EH (cell line): Measurements from ENCODE around the gene GJB1.
"Not testable (repeated sequence)": the region's sequence is repeated elsewhere in the genome, so short reads cannot be mapped to it uniquely, and the experiment has no call there.

Experiments used
- DNase-seq: peaks from one replicate; pipeline ENCODE4 v3.0.0-alpha.2; 2015; ENCODE audit warnings: low read depth

Gene GJB1

GRCh38 chrX:71256051-71256450, 33.0 kb downstream of the GJB1 start:
- DNase-seq: no peak

GRCh38 chrX:71256856-71257255, 33.8 kb downstream of the GJB1 start:
- no peak for DNase-seq

- DNase-seq: not testable (repeated sequence)
These were observed 45.6 kb downstream of the GJB1 start for GRCh38 chrX:71268624-71269023.

GRCh38 chrX:71269801-71270395, 46.9 kb downstream of the GJB1 start:
- no peak for DNase-seq

GRCh38 chrX:71272313-71272712, 49.3 kb downstream of the GJB1 start:
- not testable (repeated sequence) for DNase-seq
